Mesendoderm (in vitro differentiated cells): Measurements from ENCODE around the gene GATAD2A.

Source experiments
- DNase-seq: peaks from one replicate; pipeline ENCODE4 v3.0.0; 2013
- H2AK5ac ChIP-seq: 2 replicates; pipeline ENCODE4 v1.6.1; 2013; ENCODE audit warnings: low read length, inconsistent platforms
- H2BK120ac ChIP-seq: 2 replicates; pipeline ENCODE4 v1.6.1; 2013; ENCODE audit warnings: low read depth, mild to moderate bottlenecking, low read length, moderate library complexity, mixed read lengths
- H2BK15ac ChIP-seq: replicated peaks from 2 replicates; pipeline ENCODE4 v1.6.1; 2013; ENCODE audit warnings: low read depth, mild to moderate bottlenecking, moderate library complexity
- H2BK5ac ChIP-seq: 2 replicates; pipeline ENCODE4 v1.6.1; 2013; ENCODE audit warnings: low read length, inconsistent platforms
- H3K18ac ChIP-seq: 2 replicates; pipeline ENCODE4 v1.6.1; 2013; ENCODE audit warnings: mild to moderate bottlenecking, low read length, mixed read lengths
- H3K23ac ChIP-seq: one replicate; pipeline ENCODE4 v1.6.1; 2013; ENCODE audit warnings: low read length
- H3K27ac ChIP-seq: 2 replicates; pipeline ENCODE4 v1.5.1; 2013; ENCODE audit warnings: low read depth, mild to moderate bottlenecking, inconsistent platforms, low read length, moderate library complexity
- H3K27me3 ChIP-seq: 2 replicates; pipeline ENCODE4 v1.6.1; 2013; ENCODE audit warnings: low read length, control low read depth, mild to moderate bottlenecking, inconsistent platforms; ENCODE audit not compliant: insufficient read depth, poor library complexity
- H3K36me3 ChIP-seq: 2 replicates; pipeline ENCODE4 v1.6.1; 2013; ENCODE audit warnings: low read length, inconsistent platforms; ENCODE audit not compliant: control insufficient read depth, insufficient read depth
- H3K4ac ChIP-seq: one replicate; pipeline ENCODE4 v1.6.1; 2013; ENCODE audit warnings: low read depth, mild to moderate bottlenecking, low read length, moderate library complexity
- H3K4me1 ChIP-seq: 2 replicates; pipeline ENCODE4 v1.6.1; 2013; ENCODE audit warnings: low read depth, low read length, inconsistent platforms; ENCODE audit not compliant: control insufficient read depth
- H3K4me2 ChIP-seq: 2 replicates; pipeline ENCODE4 v1.6.1; 2013; ENCODE audit warnings: low read length
- H3K4me3 ChIP-seq: 2 replicates; pipeline ENCODE4 v1.5.1; 2013; ENCODE audit warnings: mild to moderate bottlenecking, low read length
- H3K56ac ChIP-seq: one replicate; pipeline ENCODE4 v1.6.1; 2013; ENCODE audit warnings: low read length
- H3K79me1 ChIP-seq: 2 replicates; pipeline ENCODE4 v1.6.1; 2013; ENCODE audit warnings: low read length, inconsistent platforms
- H3K79me2 ChIP-seq: 2 replicates; pipeline ENCODE4 v1.6.1; 2013; ENCODE audit warnings: mild to moderate bottlenecking, low read length; ENCODE audit not compliant: control insufficient read depth, insufficient read depth
- H3K9ac ChIP-seq: 2 replicates; pipeline ENCODE4 v1.6.1; 2013; ENCODE audit warnings: low read length, inconsistent platforms
- H4K5ac ChIP-seq: one replicate; pipeline ENCODE4 v1.6.1; 2013; ENCODE audit warnings: low read length
- H4K8ac ChIP-seq: one replicate; pipeline ENCODE4 v1.6.1; 2013; ENCODE audit warnings: low read depth, mild to moderate bottlenecking, control low read depth, low read length, moderate library complexity
- WGBS: extraction: QIAGEN DNeasy Blood & Tissue Kit; methylation state at CpG from one replicate; pipeline ENCODE4 v1.1.7; 2013; ENCODE audit warnings: low lambda C conversion rate, missing lambda C conversion rate; ENCODE audit not compliant: insufficient coverage; ENCODE audit errors: extremely low coverage; 5-methylcytosine and 5-hydroxymethylcytosine counted together

GATAD2A gene

DNA sequence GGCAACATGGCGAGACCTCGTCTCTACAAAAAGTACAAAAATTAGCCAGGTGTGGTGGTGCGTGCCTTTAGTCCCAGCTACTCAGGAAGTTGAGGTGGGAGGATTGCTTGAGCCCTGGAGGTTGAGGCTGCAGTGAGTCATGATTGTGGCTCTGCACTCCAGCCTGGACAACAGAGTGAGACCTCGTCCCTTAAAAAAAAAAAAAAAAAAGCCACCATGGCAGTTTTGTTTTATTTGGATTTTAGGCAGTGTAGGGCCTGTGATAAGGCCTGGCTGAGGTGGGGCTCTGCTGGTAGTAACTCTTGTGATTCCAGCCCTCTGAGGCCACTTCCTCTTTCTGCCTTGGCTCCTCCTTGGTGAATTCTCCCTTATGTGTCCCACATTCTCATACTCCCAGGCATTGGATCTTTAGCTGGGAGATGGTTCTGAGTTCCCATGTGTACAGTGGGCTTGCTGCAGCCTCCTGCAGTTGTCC lies 39.2 kb downstream of the GATAD2A start:
- H3K4me2 ChIP-seq: no peak overlapping the region
- H3K56ac ChIP-seq: no peak overlapping the region
- DNase-seq: peak; percentile 36
- H3K9ac ChIP-seq: no peak overlapping the region
- no peak overlapping the region for H3K4me3 ChIP-seq
- H2AK5ac ChIP-seq: no peak overlapping the region
- peaks cover 20% of the 10 kb centered on the region for H3K4me1 ChIP-seq
- H2BK120ac ChIP-seq: no peak overlapping the region
- H2BK5ac ChIP-seq: no peak overlapping the region
- WGBS: no CpG with 5 or more reads among the region's 4 CpGs
- no peak overlapping the region for H3K18ac ChIP-seq
- H3K27ac ChIP-seq: no peak overlapping the region
- H3K79me1 ChIP-seq: peaks cover 40% of the 10 kb centered on the region
- no peak overlapping the region for H3K4ac ChIP-seq
- H4K8ac ChIP-seq: no peak overlapping the region
- H4K5ac ChIP-seq: no peak overlapping the region
- H3K36me3 ChIP-seq: no peaks in the 10 kb centered on the region
- peaks cover 86% of the 10 kb centered on the region for H3K79me2 ChIP-seq
- no peak overlapping the region for H3K23ac ChIP-seq
- no peak overlapping the region for H2BK15ac ChIP-seq
- H3K27me3 ChIP-seq: no peaks in the 10 kb centered on the region

GRCh38 chr19:19445288-19445687 lies 39.8 kb downstream of the GATAD2A start:
- no peak for DNase-seq
- no peak overlapping the region for H3K56ac ChIP-seq
- peaks cover 89% of the 10 kb centered on the region for H3K79me2 ChIP-seq
- H2AK5ac ChIP-seq: no peak overlapping the region
- no peaks in the 10 kb centered on the region for H3K27me3 ChIP-seq
- H3K27ac ChIP-seq: no peak overlapping the region
- no peak overlapping the region for H3K18ac ChIP-seq
- peaks cover 20% of the 10 kb centered on the region for H3K4me1 ChIP-seq
- H3K36me3 ChIP-seq: no peaks in the 10 kb centered on the region
- peaks cover 40% of the 10 kb centered on the region for H3K79me1 ChIP-seq
- H3K9ac ChIP-seq: no peak overlapping the region
- WGBS: no CpG with 5 or more reads among the region's 1 CpG
- no peak overlapping the region for H3K4me3 ChIP-seq
- H2BK15ac ChIP-seq: no peak overlapping the region
- H4K5ac ChIP-seq: no peak overlapping the region
- no peak overlapping the region for H2BK5ac ChIP-seq
- H3K4ac ChIP-seq: no peak overlapping the region
- H3K23ac ChIP-seq: no peak overlapping the region
- H4K8ac ChIP-seq: no peak overlapping the region
- no peak overlapping the region for H2BK120ac ChIP-seq
- H3K4me2 ChIP-seq: no peak overlapping the region

DNA sequence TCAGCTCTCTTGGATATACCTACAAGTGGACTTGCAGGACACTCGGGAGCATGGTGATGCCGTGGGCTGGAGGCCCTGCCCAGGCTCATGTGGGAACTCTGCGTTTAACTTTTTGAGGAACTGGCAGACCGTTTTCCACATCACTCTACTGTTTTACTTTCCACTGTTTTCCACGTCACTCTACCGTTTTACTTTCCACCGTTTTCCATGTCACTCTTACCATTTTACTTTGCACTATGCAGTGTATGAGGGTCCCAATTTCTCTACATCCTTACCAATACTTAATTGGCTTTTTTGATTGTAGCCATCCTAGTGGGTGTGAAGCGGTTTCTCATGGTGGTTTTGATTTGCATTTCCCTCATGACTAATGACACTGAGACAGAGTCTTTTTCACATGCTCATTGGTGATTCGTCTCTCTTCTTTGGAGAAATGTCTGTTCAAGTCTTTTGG lies 40.5 kb downstream of the GATAD2A start:
- no peak overlapping the region for H3K9ac ChIP-seq
- H3K18ac ChIP-seq: no peak overlapping the region
- no peaks in the 10 kb centered on the region for H3K27me3 ChIP-seq
- no peak overlapping the region for H3K27ac ChIP-seq
- no peaks in the 10 kb centered on the region for H3K36me3 ChIP-seq
- H2BK120ac ChIP-seq: no peak overlapping the region
- no peak overlapping the region for H2AK5ac ChIP-seq
- H3K56ac ChIP-seq: no peak overlapping the region
- H2BK5ac ChIP-seq: no peak overlapping the region
- no peak overlapping the region for H3K23ac ChIP-seq
- no peak overlapping the region for H4K5ac ChIP-seq
- H3K79me2 ChIP-seq: peaks cover 88% of the 10 kb centered on the region
- no peak overlapping the region for H4K8ac ChIP-seq
- no peak for DNase-seq
- no CpG with 5 or more reads among the region's 9 CpGs for WGBS
- no peak overlapping the region for H3K4me3 ChIP-seq
- H3K4me1 ChIP-seq: peaks cover 20% of the 10 kb centered on the region
- H3K4ac ChIP-seq: no peak overlapping the region
- H2BK15ac ChIP-seq: no peak overlapping the region
- peak overlapping the region; percentile 6 for H3K4me2 ChIP-seq
- peaks cover 38% of the 10 kb centered on the region for H3K79me1 ChIP-seq

DNA sequence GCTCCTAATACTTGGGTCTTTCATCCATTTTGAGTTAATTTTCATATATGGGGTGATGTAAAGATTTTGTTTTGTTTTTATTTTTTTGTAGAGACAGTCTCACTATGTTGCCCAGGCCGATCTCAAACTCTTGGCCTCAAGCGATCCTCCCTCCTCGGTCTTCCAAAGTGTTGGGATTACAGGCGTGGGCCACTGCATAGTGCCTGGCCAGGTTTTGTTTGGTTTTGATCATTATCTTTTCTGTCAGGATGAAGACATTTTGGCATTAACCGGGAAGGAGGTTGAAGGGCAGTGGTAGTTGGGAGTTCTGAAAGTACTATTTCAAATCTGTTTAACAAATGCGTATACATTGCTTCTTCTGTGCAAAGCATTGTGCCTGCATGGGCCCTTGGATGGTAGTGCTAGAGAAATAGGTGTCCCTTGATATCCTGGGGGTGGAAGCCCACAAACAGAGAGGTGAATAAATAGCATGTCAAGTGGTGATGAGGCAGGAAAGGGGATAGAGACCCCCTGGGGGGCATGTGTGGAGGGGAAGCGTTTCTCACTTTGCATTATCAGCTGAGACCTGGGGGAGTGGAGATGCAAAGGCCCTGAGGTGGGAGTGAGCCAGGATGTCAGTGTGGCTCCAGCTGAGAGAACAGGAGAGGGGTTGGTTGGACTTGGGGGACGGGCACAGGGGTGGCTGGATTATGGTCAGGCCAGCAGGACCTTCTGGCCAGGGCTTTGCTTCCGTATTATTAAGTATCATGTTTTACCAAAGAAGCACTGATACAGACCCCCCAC lies 41.4 kb downstream of the GATAD2A start:
- peak; percentile 57 for DNase-seq
- no peak overlapping the region for H2BK15ac ChIP-seq
- H3K27me3 ChIP-seq: no peaks in the 10 kb centered on the region
- no peaks in the 10 kb centered on the region for H3K36me3 ChIP-seq
- no peak overlapping the region for H4K5ac ChIP-seq
- H3K4ac ChIP-seq: no peak overlapping the region
- H3K56ac ChIP-seq: no peak overlapping the region
- no peak overlapping the region for H2BK120ac ChIP-seq
- no peak overlapping the region for H3K4me3 ChIP-seq
- no peak overlapping the region for H3K4me2 ChIP-seq
- H3K9ac ChIP-seq: no peak overlapping the region
- H3K79me1 ChIP-seq: peaks cover 46% of the 10 kb centered on the region
- no peak overlapping the region for H2BK5ac ChIP-seq
- no CpG with 5 or more reads among the region's 9 CpGs for WGBS
- no peak overlapping the region for H4K8ac ChIP-seq
- peaks cover 93% of the 10 kb centered on the region for H3K79me2 ChIP-seq
- H2AK5ac ChIP-seq: no peak overlapping the region
- H3K4me1 ChIP-seq: peaks cover 22% of the 10 kb centered on the region
- H3K18ac ChIP-seq: no peak overlapping the region
- H3K27ac ChIP-seq: no peak overlapping the region
- no peak overlapping the region for H3K23ac ChIP-seq

DNA sequence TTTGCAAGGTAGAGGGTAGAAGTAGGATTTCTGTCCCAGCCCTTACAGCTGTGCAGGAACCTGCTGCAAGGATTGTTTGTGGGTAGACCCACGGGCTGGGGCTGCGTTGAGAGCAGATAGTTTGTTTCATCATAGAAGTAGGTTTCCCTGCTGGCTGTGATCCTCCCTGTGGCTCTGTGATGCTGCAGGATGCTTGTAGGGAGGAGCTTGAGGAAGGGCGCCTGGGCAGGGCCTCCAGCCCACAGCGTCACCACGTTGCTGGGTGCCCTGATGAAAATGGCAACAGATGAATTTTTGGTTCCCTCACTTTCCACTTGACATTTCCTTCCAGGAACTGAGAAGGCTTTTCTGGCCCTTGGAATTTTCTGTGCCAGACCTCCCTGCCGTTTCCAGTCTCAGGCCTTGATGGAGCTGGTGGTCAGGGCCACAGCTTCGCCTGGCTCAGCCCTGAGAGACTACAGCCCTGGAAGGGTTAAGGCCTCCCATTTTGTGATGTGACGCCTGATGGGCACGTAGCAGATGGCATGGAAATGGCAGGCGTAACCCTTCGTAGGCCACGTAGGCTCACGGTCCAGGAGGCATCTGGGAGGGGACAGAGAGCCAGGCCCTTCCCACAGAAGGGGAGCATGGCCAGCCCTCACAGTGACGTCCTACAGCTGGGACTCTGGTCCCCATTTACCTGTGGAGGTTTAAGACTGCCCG lies 42.2 kb downstream of the GATAD2A start:
- Histone ChIP-seq H3K4me1 (peaks cover 22% of the 10 kb centered on the region), H2AK5ac (no peak overlapping the region), H2BK120ac (no peak overlapping the region), H3K4me2 (no peak overlapping the region), H3K4ac (no peak overlapping the region), H3K27me3 (no peaks in the 10 kb centered on the region), H3K27ac (no peak overlapping the region), H3K36me3 (no peaks in the 10 kb centered on the region), H3K79me2 (peaks cover 94% of the 10 kb centered on the region), H4K5ac (no peak overlapping the region), H3K18ac (no peak overlapping the region), H3K9ac (no peak overlapping the region), H3K56ac (peak overlapping the region; percentile 18), H3K23ac (peak overlapping the region; percentile 81), H2BK15ac (no peak overlapping the region), H3K4me3 (no peak overlapping the region), H3K79me1 (peaks cover 52% of the 10 kb centered on the region), H4K8ac (no peak overlapping the region), H2BK5ac (no peak overlapping the region)
- no peak for DNase-seq
- WGBS: no CpG with 5 or more reads among the region's 15 CpGs
